Activated T-helper 2 cell treated with anti-CD3 and anti-CD28 coated beads, Interferon-gamma antibody, Interleukin-2, Interleukin-4, amounts not matched to agents 10 μg/mL and 5 μg/mL and 100 μg/mL, durations not matched to agents 14 hours and 24 hours and 36 hours (primary cell): Measurements from ENCODE around the gene TRIM43. TPM values are rescaled to one million over a fixed set of nuclear protein-coding genes. Genes with fewer than 3 reads are reported as not detected.
"Not testable (repeated sequence)": the region's sequence is repeated elsewhere in the genome, so short reads cannot be mapped to it uniquely, and the experiment has no call there.

Experiments
- DNase-seq: peaks from one replicate; pipeline ENCODE4 v3.0.0; 2021; ENCODE audit warnings: low spot score
- H3K27ac Mint-ChIP-seq: one replicate; pipeline ENCODE4 v1.8.0; 2021; ENCODE audit warnings: mixed read lengths
- H3K27me3 Mint-ChIP-seq: one replicate; pipeline ENCODE4 v1.8.0; 2021; ENCODE audit warnings: low read depth, mixed read lengths
- H3K36me3 Mint-ChIP-seq: one replicate; pipeline ENCODE4 v1.8.0; 2021; ENCODE audit warnings: low read depth, mixed read lengths
- H3K4me1 Mint-ChIP-seq: one replicate; pipeline ENCODE4 v1.8.0; 2021; ENCODE audit warnings: low read depth, mixed read lengths
- H3K4me3 Mint-ChIP-seq: one replicate; pipeline ENCODE4 v1.8.0; 2021; ENCODE audit warnings: low read depth, mild to moderate bottlenecking, moderate library complexity, mixed read lengths
- H3K9me3 Mint-ChIP-seq: one replicate; pipeline ENCODE4 v1.8.0; 2021; ENCODE audit warnings: mixed read lengths
- intact Hi-C: fragments of 100-400 bp; cut with micrococcal nuclease; formaldehyde crosslinking; loops from one replicate; pipeline ENCODE4 v1.15.1; 2023
- total RNA-seq: library from RNA; stranded (reverse); gene quantifications from 2 replicates; pipeline ENCODE4 v1.2.3, GENCODE V29; 2022

The TRIM43 gene
- total RNA-seq = 0.11 and 0.25 TPM in 2 replicates

- H3K4me1 Mint-ChIP-seq, H3K27me3 Mint-ChIP-seq, H3K36me3 Mint-ChIP-seq, DNase-seq, H3K9me3 Mint-ChIP-seq, intact Hi-C loops, H3K27ac Mint-ChIP-seq, H3K4me3 Mint-ChIP-seq: not testable (repeated sequence)
Observed at GRCh38 chr2:95591701-95592100, at the start of gene TRIM43. TRIM43 (plus strand) TSS chr2:95592001; CDS start chr2:95594024, 2,023 bp downstream.

DNA sequence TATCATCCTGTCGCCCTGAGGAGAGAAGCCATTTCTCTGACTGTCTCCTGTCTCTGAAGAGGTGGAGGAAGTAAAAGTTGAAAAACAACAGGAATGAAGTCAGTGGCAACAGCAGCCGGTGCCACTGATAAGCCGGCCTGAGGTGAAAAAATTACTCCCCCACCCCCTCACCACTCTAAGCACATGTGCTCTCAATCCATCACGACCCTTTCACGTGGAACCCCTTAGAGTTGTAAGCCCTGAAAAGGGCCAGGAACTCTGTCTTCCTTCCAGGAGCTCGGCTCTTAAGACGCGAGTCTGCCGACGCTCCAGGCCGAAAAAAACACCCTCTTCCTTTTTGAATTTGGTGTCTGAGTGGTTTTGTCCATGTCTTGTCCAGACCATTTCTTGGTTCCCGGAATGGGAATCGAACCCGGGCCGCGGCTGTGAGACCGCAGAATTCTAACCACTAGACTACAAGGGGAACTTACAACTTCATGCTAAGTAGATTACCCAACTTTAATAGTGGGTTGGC, 40.7 kb upstream of the TRIM43 start:
- no peak overlapping the region for H3K4me3 Mint-ChIP-seq
- no peaks in the 10 kb centered on the region for H3K36me3 Mint-ChIP-seq
- H3K27ac Mint-ChIP-seq = no peak overlapping the region
- intact Hi-C loops = no loop called here
- peaks cover 41% of the 10 kb centered on the region for H3K27me3 Mint-ChIP-seq
- no peaks in the 10 kb centered on the region for H3K9me3 Mint-ChIP-seq
- H3K4me1 Mint-ChIP-seq = peaks cover 12% of the 10 kb centered on the region
- DNase-seq = no peak

DNA sequence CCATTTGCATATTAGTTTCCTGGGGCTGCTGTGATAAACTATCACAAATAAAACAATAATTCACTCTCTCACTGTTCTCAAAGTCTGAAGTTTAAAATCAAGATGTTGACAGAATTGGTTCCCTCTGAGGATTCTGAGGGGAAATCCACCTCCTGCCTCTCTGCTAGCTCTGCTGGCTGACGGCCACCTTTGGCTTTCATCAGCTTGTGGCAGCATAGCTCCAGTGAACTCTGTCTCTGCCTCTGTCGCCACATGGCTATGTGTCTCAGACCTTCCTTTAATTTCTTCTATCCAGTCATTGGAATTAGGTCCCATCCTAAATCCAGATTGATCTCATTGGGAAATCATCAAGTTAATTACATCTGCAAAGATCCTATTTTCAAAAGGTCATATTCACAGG, 38.9 kb upstream of the TRIM43 start:
- H3K4me1 Mint-ChIP-seq = peaks cover 3% of the 10 kb centered on the region
- no peaks in the 10 kb centered on the region for H3K9me3 Mint-ChIP-seq
- H3K27me3 Mint-ChIP-seq = peaks cover 41% of the 10 kb centered on the region
- H3K36me3 Mint-ChIP-seq = no peaks in the 10 kb centered on the region
- no peak overlapping the region for H3K27ac Mint-ChIP-seq
- H3K4me3 Mint-ChIP-seq = no peak overlapping the region
- intact Hi-C loops = no loop called here
- DNase-seq = no peak

DNA sequence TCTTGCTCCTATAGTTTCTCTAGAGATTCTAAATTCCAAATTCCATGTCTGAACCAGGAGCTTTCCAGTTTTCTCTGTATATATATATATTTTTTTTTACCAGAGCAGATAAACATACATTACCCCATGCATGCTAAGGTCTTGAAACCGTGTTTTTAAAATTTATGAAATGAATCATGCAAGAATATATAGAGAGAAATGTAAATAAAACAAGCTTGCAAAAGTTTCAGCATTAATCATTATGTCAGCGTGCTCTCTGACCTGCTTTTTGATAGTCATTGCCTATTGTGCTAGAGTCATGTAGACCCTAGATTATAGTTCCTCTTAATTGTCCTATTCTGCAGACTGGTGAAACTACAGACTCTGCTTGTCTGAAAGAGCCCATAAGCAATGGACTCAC, 22.6 kb upstream of the TRIM43 start:
- Mint-ChIP-seq H3K27ac (no peak overlapping the region), H3K9me3 (no peaks in the 10 kb centered on the region)
- intact Hi-C loops = no loop called here

DNA sequence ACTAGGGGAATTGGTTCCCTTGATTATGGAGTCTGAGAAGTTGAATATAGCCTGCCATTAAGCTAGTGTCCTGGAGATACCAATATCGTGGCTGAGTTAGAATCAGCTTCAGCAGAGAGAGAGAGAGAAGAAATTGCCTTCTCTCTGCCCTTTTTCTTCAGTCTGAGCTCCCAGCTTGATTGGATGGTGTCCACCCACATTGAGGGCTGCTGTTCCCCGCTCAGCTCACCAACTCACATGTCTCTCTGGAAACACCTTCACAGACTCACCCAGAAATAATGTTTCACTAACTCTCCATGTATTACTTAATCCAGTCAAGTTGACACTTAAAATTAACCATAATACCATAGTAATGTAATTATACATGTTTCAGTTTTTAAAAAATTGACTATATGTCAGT, 17.9 kb upstream of the TRIM43 start:
- no peaks in the 10 kb centered on the region for H3K36me3 Mint-ChIP-seq
- H3K4me1 Mint-ChIP-seq = no peaks in the 10 kb centered on the region
- no peak for DNase-seq
- intact Hi-C loops = no loop called here
- no peak overlapping the region for H3K4me3 Mint-ChIP-seq
- peaks cover 42% of the 10 kb centered on the region for H3K27me3 Mint-ChIP-seq
- H3K27ac Mint-ChIP-seq = no peak overlapping the region
- no peaks in the 10 kb centered on the region for H3K9me3 Mint-ChIP-seq

More for the DNA sequence above, 22.6 kb upstream of the TRIM43 start:
- Mint-ChIP-seq H3K4me3 (no peak overlapping the region), H3K27me3 (peaks cover 32% of the 10 kb centered on the region), H3K36me3 (no peaks in the 10 kb centered on the region), H3K4me1 (no peaks in the 10 kb centered on the region)
- DNase-seq = no peak

GRCh38 chr2:95574506-95574905, 17.3 kb upstream of the TRIM43 start:
- H3K4me1 Mint-ChIP-seq = no peaks in the 10 kb centered on the region
- H3K4me3 Mint-ChIP-seq = no peak overlapping the region
- peaks cover 44% of the 10 kb centered on the region for H3K27me3 Mint-ChIP-seq
- no peaks in the 10 kb centered on the region for H3K36me3 Mint-ChIP-seq
- intact Hi-C loops = no loop called here
- no peaks in the 10 kb centered on the region for H3K9me3 Mint-ChIP-seq
- H3K27ac Mint-ChIP-seq = no peak overlapping the region
- no peak for DNase-seq

- H3K27me3 Mint-ChIP-seq = peaks cover 38% of the 10 kb centered on the region
- intact Hi-C loops = no loop called here
- H3K9me3 Mint-ChIP-seq = no peaks in the 10 kb centered on the region
- H3K36me3 Mint-ChIP-seq = no peaks in the 10 kb centered on the region
- DNase-seq = no peak
- no peaks in the 10 kb centered on the region for H3K4me1 Mint-ChIP-seq
- H3K4me3 Mint-ChIP-seq = no peak overlapping the region
- no peak overlapping the region for H3K27ac Mint-ChIP-seq
Observed at GRCh38 chr2:95575857-95576256, 15.9 kb upstream of the TRIM43 start.

DNA sequence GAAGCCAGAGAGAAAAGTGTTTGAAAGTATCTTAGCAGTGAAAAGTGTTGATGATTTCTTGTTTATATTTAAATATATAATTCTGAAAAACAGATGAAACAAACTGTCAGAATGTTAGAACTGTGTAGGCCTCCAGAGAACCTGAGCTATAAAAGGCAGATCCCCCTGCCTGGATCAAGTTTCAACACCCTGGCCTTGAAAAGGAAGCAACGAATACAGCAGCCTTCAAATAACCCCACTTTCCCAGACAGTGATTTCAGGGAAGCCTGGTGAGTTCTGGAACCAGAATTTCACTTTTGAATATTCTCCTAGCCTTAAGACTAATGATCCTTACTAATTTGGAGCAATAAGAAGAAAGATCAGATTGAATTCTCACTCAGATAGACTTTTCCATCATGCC, 13.3 kb upstream of the TRIM43 start:
- H3K27ac Mint-ChIP-seq = no peak overlapping the region
- no peak for DNase-seq
- no peaks in the 10 kb centered on the region for H3K9me3 Mint-ChIP-seq
- no peaks in the 10 kb centered on the region for H3K36me3 Mint-ChIP-seq
- peaks cover 36% of the 10 kb centered on the region for H3K27me3 Mint-ChIP-seq
- H3K4me1 Mint-ChIP-seq = no peaks in the 10 kb centered on the region
- no peak overlapping the region for H3K4me3 Mint-ChIP-seq
- intact Hi-C loops = no loop called here

GRCh38 chr2:95583545-95583944, 8.3 kb upstream of the TRIM43 start:
- H3K9me3 Mint-ChIP-seq, H3K36me3 Mint-ChIP-seq, intact Hi-C loops, H3K4me3 Mint-ChIP-seq, H3K27ac Mint-ChIP-seq, H3K27me3 Mint-ChIP-seq, DNase-seq, H3K4me1 Mint-ChIP-seq: not testable (repeated sequence)

DNA sequence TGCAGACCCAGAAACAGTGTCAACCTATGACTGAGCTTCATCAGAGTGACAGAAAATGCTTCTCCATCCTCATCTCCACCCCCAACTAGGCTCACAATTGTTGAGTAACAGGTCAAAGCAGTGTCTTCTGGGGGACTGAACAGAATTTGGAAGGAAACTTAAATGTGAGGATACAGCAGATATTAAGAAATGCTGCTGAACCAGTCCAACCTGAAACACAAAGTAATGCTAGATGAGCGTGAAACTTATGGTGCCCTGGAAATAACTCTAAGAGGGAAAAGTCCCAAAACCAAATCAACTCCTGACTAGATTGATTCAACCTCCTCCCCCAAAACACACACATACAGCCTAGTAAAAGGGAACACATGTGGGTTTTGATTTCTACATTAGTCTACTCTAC, 7.5 kb upstream of the TRIM43 start:
- H3K27ac Mint-ChIP-seq, H3K4me3 Mint-ChIP-seq, DNase-seq, H3K9me3 Mint-ChIP-seq, H3K4me1 Mint-ChIP-seq, H3K27me3 Mint-ChIP-seq, H3K36me3 Mint-ChIP-seq, intact Hi-C loops: not testable (repeated sequence)

DNA sequence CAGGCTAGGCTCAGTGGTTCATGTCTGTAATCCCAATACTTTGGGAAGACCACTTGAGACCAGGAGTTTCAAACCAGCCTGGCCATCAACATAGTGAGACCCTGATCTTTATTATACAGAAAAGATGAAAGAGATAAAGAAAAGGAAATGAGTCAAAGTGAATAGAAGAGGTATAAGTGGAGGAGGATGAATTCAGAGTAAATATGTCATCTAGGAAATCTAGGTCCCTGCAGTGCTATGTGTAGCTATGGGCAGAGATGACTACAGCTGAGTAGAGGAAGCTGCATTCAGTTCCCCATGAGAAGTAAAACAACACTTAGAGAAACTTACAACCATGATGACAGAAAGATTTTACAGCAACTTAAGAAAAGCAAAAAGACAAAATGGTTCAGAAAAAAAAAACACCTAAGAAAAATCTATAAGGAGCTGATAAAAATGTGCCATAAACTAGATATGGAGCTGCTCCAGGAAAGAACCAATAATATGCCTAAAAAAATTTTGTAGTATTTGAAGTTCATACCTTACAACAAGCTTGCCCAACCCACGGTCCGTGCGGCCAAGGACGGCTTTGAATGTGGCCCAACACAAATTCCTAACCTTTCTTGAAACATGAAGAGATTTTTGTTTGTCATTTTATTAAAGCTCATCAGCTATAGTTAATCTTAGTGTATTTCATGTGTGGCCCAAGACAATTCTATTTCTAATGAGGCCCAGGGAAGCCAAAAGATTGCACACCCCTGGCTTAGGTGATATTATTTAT, 1.8 kb upstream of the TRIM43 start:
- H3K36me3 Mint-ChIP-seq, H3K4me3 Mint-ChIP-seq, H3K27me3 Mint-ChIP-seq, H3K4me1 Mint-ChIP-seq, H3K9me3 Mint-ChIP-seq, DNase-seq, intact Hi-C loops, H3K27ac Mint-ChIP-seq: not testable (repeated sequence)

- intact Hi-C loops, H3K4me1 Mint-ChIP-seq, H3K27ac Mint-ChIP-seq, DNase-seq, H3K27me3 Mint-ChIP-seq, H3K4me3 Mint-ChIP-seq, H3K9me3 Mint-ChIP-seq, H3K36me3 Mint-ChIP-seq: not testable (repeated sequence)
Observed at GRCh38 chr2:95592973-95593372, 1.2 kb downstream of the TRIM43 start.

DNA sequence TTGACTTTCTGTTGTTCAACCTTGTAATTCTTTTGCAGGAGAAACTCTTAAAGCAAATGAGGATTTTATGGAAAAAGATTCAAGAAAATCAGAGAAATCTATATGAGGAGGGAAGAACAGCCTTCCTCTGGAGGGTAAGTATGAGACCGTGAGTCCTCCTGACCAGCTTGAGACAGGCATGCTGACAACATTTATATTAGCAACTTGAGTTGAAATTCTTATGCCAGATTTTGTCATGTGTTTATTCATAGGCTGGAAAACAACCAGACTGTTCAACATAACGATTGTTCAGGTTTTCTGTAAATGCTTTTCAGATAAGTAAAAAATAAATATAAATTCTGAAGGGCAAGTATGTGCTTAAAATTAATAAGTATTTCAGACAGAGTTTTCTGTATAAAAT, 3.2 kb downstream of the TRIM43 start:
- not testable (repeated sequence) for H3K4me1 Mint-ChIP-seq

More for the DNA sequence above, 3.2 kb downstream of the TRIM43 start:
- H3K4me3 Mint-ChIP-seq, DNase-seq, H3K36me3 Mint-ChIP-seq, H3K27me3 Mint-ChIP-seq, H3K9me3 Mint-ChIP-seq, intact Hi-C loops, H3K27ac Mint-ChIP-seq: not testable (repeated sequence)
